Upper lobe of left lung (tissue), 6 donors: ENCODE data around the gene OSBPL2. TPM values are rescaled to one million over a fixed set of nuclear protein-coding genes. Genes with fewer than 3 reads are reported as not detected.

Source experiments
- ATAC-seq, 2 donors: fragments of 200-7000 bp; cut with Tn5 transposase; one replicate each; pipeline ENCODE4 v1.9.1; 2022; ENCODE audit warnings: mild to moderate bottlenecking in 2 of 2, moderate library complexity in 2 of 2; ENCODE audit not compliant: low FRiP score in 2 of 2
- DNase-seq, 2 donors: peaks; one replicate each; pipeline ENCODE4 v3.0.0-alpha.2; 2019 to 2020
- H3K27ac ChIP-seq, 4 donors: fragments of 200-600 bp; sonication (generic); one replicate each; pipeline ENCODE4 v1.5.1; 2016 to 2019
- H3K27me3 ChIP-seq, 4 donors: fragments of 200-600 bp; sonication (generic); one replicate each; pipeline ENCODE4 v1.5.1; 2017 to 2019
- H3K36me3 ChIP-seq, 4 donors: fragments of 200-600 bp; sonication (generic); one replicate each; pipeline ENCODE4 v1.5.1; 2016 to 2019
- H3K4me1 ChIP-seq, 4 donors: fragments of 200-600 bp; sonication (generic); one replicate each; pipeline ENCODE4 v1.5.1; 2018 to 2019
- H3K4me3 ChIP-seq, 4 donors: fragments of 200-600 bp; sonication (generic); one replicate each; pipeline ENCODE4 v1.5.1; 2017 to 2019; ENCODE audit warnings: mild to moderate bottlenecking in 2 of 4, moderate library complexity in 1 of 4
- H3K9me3 ChIP-seq, 4 donors: fragments of 200-600 bp; sonication (generic); one replicate each; pipeline ENCODE4 v1.5.1; 2018 to 2019
- CTCF ChIP-seq, 6 experiments: fragments of 450-650 bp in 4 of 6; fragments of 200-600 bp in 2 of 6; sonication (generic) in 2 of 6; IDR thresholded peaks; one replicate each; pipeline ENCODE4 v1.5.1; 2016 to 2019; ENCODE audit warnings: antibody characterized with exemption in 6 of 6
- EP300 ChIP-seq, 4 donors: sonication (generic); formaldehyde crosslinking; IDR thresholded peaks; one replicate each; pipeline ENCODE4 v1.5.1; 2017; ENCODE audit warnings: antibody characterized with exemption in 4 of 4, control low read depth in 2 of 4
- POLR2A ChIP-seq, 4 donors: fragments of 450-650 bp; IDR thresholded peaks; one replicate each; pipeline ENCODE4 v1.5.1; 2016 to 2017; ENCODE audit warnings: antibody characterized with exemption in 4 of 4, mild to moderate bottlenecking in 2 of 4
- POLR2AphosphoS5 ChIP-seq, 2 donors: sonication (generic); formaldehyde crosslinking; IDR thresholded peaks; one replicate each; pipeline ENCODE4 v1.5.1; 2017; ENCODE audit warnings: antibody characterized with exemption in 2 of 2
- WGBS, 2 donors: methylation state at CpG; one replicate each; pipeline ENCODE4 v1.1.5; 2017 to 2018; 5-methylcytosine and 5-hydroxymethylcytosine counted together
- total RNA-seq, 6 donors: library from RNA; depleted of rRNA in 4 of 6; stranded (reverse); fragments of >200 nt in 4 of 6; gene quantifications; one replicate each; pipeline versions ENCODE4 v1.1.0 to v1.2.1, GENCODE V29; 2016 to 2021
- donor health status: DM: no; HTN: no; CAD: no; lungs with moderate emphysema.
- donor health status: DM: no; HTN: yes; CAD: no; lungs with severe emphysema.

Gene OSBPL2
- total RNA-seq, 6 donors from 2014 or later = 35.7 to 65.0 (median 48.0) TPM

- WGBS, 2 donors = 4 to 25% methylated on average over 5 to 36 of the region's 66 CpGs
- peak in 1 of 2 donors; percentile 2 for ATAC-seq
- DNase-seq = peak in 1 of 2 donors; percentile 79
These were observed 65.3 kb downstream of the OSBPL2 start for GRCh38 chr20:62303340-62304226.

DNA sequence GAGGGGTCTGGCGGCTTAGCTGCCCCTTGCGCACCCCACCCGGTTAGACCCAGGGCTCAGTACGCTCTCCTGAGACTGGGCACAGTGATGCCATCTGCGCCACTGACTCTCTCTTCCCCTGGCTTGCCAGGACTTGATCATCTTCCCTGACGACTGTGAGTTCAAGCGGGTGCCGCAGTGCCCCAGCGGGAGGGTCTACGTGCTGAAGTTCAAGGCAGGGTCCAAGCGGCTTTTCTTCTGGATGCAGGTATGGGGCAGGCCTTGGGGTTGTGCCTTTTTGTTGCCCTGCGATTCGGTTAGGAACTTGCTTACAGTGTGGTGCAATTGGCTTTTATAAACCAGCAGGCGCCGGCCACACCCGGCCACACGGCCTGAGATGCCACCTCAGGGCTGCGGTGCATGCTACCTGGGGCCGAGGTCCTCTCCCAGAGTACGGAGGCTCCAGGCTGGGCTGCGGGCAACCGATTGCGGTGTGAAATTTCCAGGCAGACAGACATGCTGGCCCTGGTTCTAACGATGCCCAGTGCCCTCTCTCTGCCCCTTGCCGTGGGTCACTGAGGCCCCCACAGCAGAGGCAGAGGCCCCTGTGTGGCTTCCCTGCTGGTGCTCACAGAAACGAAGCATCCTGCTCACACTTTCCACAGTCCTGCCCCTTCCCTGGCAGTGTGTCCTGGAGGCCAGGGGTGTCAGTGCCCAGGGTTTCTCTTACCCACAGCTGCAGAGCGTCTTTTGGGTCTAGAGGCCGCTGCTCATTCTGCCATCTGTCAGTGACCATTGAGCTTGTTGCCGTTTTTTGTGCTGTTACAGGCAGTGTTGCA lies 66.2 kb downstream of the OSBPL2 start:
- Histone ChIP-seq H3K27me3 (no peaks in the 10 kb centered on the region), H3K9me3 (no peaks in the 10 kb centered on the region), H3K4me3 (peak overlapping the region; percentile 5 to 99 (median 90)), H3K27ac (peak overlapping the region; percentile 97 to 99 (median 98)), H3K36me3 (peaks cover 34 to 57% (median 47%) of the 10 kb centered on the region in 4 donors), H3K4me1 (peaks cover 22 to 41% (median 26%) of the 10 kb centered on the region in 4 donors)
- no peak for ATAC-seq
- no peak for TF ChIP-seq POLR2A (IDR thresholded peaks at IDR 0.05)
- DNase-seq = peak in 1 of 2 donors; percentile 79
- WGBS, 2 donors = 66 to 79% methylated on average over 8 to 29 of the region's 29 CpGs

More at GRCh38 chr20:62303340-62304226, 65.3 kb downstream of the OSBPL2 start:
- H3K4me1 ChIP-seq = peaks cover 22 to 41% (median 26%) of the 10 kb centered on the region in 4 donors
- no peaks in the 10 kb centered on the region for H3K9me3 ChIP-seq
- H3K4me3 ChIP-seq = peak overlapping the region; percentile 56 to 99 (median 90)
- peak overlapping the region; percentile 97 to 99 (median 98) for H3K27ac ChIP-seq
- H3K27me3 ChIP-seq = no peaks in the 10 kb centered on the region
- peaks cover 27 to 49% (median 38%) of the 10 kb centered on the region in 4 donors for H3K36me3 ChIP-seq
- TF ChIP-seq CTCF (IDR thresholded peaks at IDR 0.05) (no peak), POLR2A (IDR thresholded peaks at IDR 0.05) (no peak), POLR2AphosphoS5 (IDR thresholded peaks at IDR 0.05) (no peak), EP300 (IDR thresholded peaks at IDR 0.05) (no peak)

DNA sequence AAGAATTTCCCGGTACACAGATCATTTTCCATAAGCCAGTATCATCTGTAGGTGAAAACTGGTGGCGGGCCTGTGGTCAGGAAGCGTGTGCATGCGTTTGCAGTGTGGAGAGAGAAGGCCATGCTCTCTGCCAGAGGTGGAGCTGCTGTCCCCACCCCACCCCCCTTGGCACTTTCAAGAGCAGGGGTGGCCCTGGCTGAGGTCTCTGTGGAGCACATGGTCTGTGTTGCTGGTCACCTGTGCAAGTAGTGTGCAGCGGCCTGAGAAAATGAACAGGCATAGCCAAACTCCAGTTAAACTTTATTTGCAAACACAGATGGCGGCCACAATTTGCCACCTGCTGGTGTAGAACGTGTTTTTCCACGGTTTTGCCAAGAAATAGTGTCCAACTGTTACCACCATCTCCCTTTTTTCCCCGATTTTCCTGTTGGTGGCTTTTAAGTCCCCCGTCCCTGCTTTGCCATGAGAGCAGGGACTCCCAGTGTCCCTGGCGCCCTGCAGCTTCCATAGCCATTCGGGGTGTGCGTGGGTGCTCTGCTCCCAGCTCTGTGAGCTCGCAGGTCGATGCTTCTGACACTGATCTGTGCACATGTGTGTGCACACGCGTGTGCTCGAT lies 66.9 kb downstream of the OSBPL2 start:
- TF ChIP-seq CTCF (IDR thresholded peaks at IDR 0.05) = no peak
- TF ChIP-seq POLR2A (IDR thresholded peaks at IDR 0.05) = no peak
- TF ChIP-seq EP300 (IDR thresholded peaks at IDR 0.05) = no peak
- no peak for TF ChIP-seq POLR2AphosphoS5 (IDR thresholded peaks at IDR 0.05)
- no peaks in the 10 kb centered on the region for H3K27me3 ChIP-seq
- peaks cover 22 to 41% (median 26%) of the 10 kb centered on the region in 4 donors for H3K4me1 ChIP-seq
- peak overlapping the region in 2 of 4 donors; percentile 97 to 99 for H3K27ac ChIP-seq
- peak overlapping the region in 1 of 4 donors; percentile 99 for H3K4me3 ChIP-seq
- no peak for ATAC-seq
- WGBS, 2 donors = 81 to 82% methylated on average over 18 of the region's 18 CpGs
- no peaks in the 10 kb centered on the region for H3K9me3 ChIP-seq
- H3K36me3 ChIP-seq = peaks cover 37 to 64% (median 53%) of the 10 kb centered on the region in 4 donors
- DNase-seq = no peak

- 87 to 88% methylated on average over 22 to 26 of the region's 33 CpGs for WGBS, 2 donors
These were observed 67.6 kb downstream of the OSBPL2 start for GRCh38 chr20:62305765-62306413.

More at GRCh38 chr20:62305765-62306413, 67.6 kb downstream of the OSBPL2 start:
- TF ChIP-seq EP300 (IDR thresholded peaks at IDR 0.05) (no peak), CTCF (IDR thresholded peaks at IDR 0.05) (no peak), POLR2A (IDR thresholded peaks at IDR 0.05) (no peak), POLR2AphosphoS5 (IDR thresholded peaks at IDR 0.05) (no peak)
- Histone ChIP-seq H3K4me1 (peaks cover 22 to 41% (median 26%) of the 10 kb centered on the region in 4 donors), H3K27me3 (no peaks in the 10 kb centered on the region), H3K9me3 (no peaks in the 10 kb centered on the region), H3K4me3 (peak overlapping the region in 1 of 4 donors; percentile 99), H3K36me3 (peaks cover 44 to 71% (median 59%) of the 10 kb centered on the region in 4 donors), H3K27ac (no peak overlapping the region)
- ATAC-seq (no peak), DNase-seq (peak in 1 of 2 donors; percentile 63)
